Fibroblast of lung (primary cell): Measurements from ENCODE around the gene TFE3. TPM values are rescaled to one million over a fixed set of nuclear protein-coding genes. Genes with fewer than 3 reads are reported as not detected.
A peak's percentile ranks its signal among the peaks of the same experiment; 100 is the strongest.

Experiments
- DNase-seq, 2 donors: peaks; one replicate each; pipeline versions ENCODE4 v3.0.0 to v3.0.0-alpha.2; 2010; ENCODE audit warnings: low read depth in 2 of 2
- H2AFZ ChIP-seq: 2 replicates; pipeline ENCODE4 v1.5.1; 2012; ENCODE audit warnings: low read length, control low read depth, inconsistent platforms
- H3K27ac ChIP-seq: 2 replicates; pipeline ENCODE4 v1.5.1; 2011; ENCODE audit warnings: low read length, control low read depth; ENCODE audit not compliant: insufficient read depth
- H3K27me3 ChIP-seq: 2 replicates; pipeline ENCODE4 v1.5.1; 2011; ENCODE audit warnings: mild to moderate bottlenecking, low read length; ENCODE audit not compliant: control insufficient read depth, insufficient read depth
- H3K36me3 ChIP-seq: 2 replicates; pipeline ENCODE4 v1.5.1; 2011; ENCODE audit warnings: low read length; ENCODE audit not compliant: control insufficient read depth, insufficient read depth
- H3K4me1 ChIP-seq: 2 replicates; pipeline ENCODE4 v1.5.1; 2011; ENCODE audit warnings: low read length; ENCODE audit not compliant: control insufficient read depth, insufficient read depth; ENCODE audit errors: extremely low read depth
- H3K4me2 ChIP-seq: 2 replicates; pipeline ENCODE4 v1.5.1; 2011; ENCODE audit warnings: low read length, control low read depth; ENCODE audit not compliant: insufficient read depth; ENCODE audit errors: extremely low read depth
- H3K4me3 ChIP-seq, 4 experiments: fragments of 200-600 bp in 1 of 4; sonication (generic) in 1 of 4; replicated peaks in 1 of 4; 2 replicates each; pipeline ENCODE4 v1.5.1; 2011 to 2016; ENCODE audit warnings: low read length in 4 of 4, low read depth in 3 of 4, mild to moderate bottlenecking in 3 of 4, control low read depth in 2 of 4, inconsistent platforms in 1 of 4, mixed read lengths in 1 of 4; ENCODE audit not compliant: insufficient read depth in 1 of 4; ENCODE audit errors: control extremely low read depth in 1 of 4
- H3K79me2 ChIP-seq: 2 replicates; pipeline ENCODE4 v1.5.1; 2012; ENCODE audit warnings: mild to moderate bottlenecking, low read length, inconsistent platforms; ENCODE audit not compliant: control insufficient read depth, insufficient read depth
- H3K9ac ChIP-seq: 2 replicates; pipeline ENCODE4 v1.5.1; 2011; ENCODE audit warnings: mild to moderate bottlenecking, low read length, control low read depth; ENCODE audit not compliant: insufficient read depth
- H3K9me3 ChIP-seq: 2 replicates; pipeline ENCODE4 v1.5.1; 2012; ENCODE audit warnings: low read depth, low read length; ENCODE audit not compliant: control insufficient read depth, insufficient read depth
- H4K20me1 ChIP-seq: 2 replicates; pipeline ENCODE4 v1.5.1; 2011; ENCODE audit warnings: low read length; ENCODE audit not compliant: control insufficient read depth, insufficient read depth; ENCODE audit errors: extremely low read depth
- EZH2 ChIP-seq: IDR thresholded peaks from 2 replicates; pipeline ENCODE4 v1.5.1; 2012; ENCODE audit warnings: low read length, control low read depth, mild to moderate bottlenecking; ENCODE audit errors: missing control alignments
- polyA plus RNA-seq, 2 donors: library from polyadenylated mRNA; depleted of rRNA in 1 of 2; stranded (reverse) in 1 of 2; unstranded in 1 of 2; fragments of >200 nt; gene quantifications; 2 replicates each; pipeline ENCODE4 v1.2.1, GENCODE V29; 2011 to 2012; ENCODE audit warnings: missing spikeins in 1 of 2
- total RNA-seq: library from RNA; depleted of rRNA; stranded (reverse); fragments of >200 nt; gene quantifications from 2 replicates; pipeline ENCODE4 v1.2.1, GENCODE V29; 2014
- TF ChIP-seq, protein P1 (sequence below), 2 donors: IDR thresholded peaks in 1 of 2; conservative IDR thresholded peaks in 1 of 2; 1 replicate in 1 of 2; 2 replicates in 1 of 2; pipeline ENCODE4 v1.5.1; 2011 to 2012; ENCODE audit warnings: low read length in 2 of 2, control low read depth in 1 of 2, inconsistent platforms in 1 of 2, low read depth in 1 of 2, mild to moderate bottlenecking in 1 of 2

The TFE3 gene
- total and polyA plus RNA-seq, 2 donors (not counting 1 experiment from before 2014, with no cell fraction given), result 18.9 to 36.8 TPM

DNA sequence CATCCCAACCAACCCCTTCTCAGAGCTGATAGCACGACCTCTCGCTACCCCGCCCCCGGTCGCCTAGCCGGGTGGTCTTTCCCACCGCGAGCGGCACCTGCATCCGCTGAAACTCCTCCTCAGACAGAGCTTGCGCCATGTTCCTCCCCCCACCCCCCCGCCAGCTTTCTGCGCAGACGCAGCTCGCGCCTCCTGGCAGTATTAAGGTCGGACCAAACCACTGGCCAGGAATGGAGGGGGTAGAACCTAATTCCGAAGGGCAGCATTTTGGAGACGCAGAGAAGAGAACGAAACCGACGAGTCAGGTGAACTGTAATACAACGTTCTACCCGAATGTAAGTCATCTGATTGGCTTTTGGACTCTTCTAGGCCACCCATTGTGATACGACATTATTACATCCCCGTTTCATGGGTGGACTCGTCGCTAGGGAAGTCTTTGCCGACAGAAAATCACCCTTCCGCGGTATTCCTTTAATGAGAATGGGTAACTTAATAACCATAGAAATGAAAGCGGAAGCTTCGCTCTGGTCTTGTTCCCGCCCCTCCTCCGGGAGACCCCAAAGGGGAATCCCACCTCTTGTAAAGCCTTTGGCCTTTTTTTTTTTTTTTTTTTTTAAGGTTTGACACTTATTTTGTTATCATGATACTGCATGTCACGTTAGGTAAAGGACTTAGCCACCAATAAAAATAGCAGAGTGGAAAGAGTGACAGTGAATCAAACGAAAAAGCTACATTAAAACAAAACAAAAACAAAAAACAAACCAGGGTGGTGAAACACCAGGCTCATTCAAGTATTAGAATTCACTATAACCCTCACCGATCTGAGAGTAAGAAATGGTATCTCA, 40.8 kb downstream of the TFE3 start, which contains the start of gene GRIPAP1:
GRIPAP1 (minus strand) TSS at position 174 of the 845 bp plus-strand sequence; CDS start at position 139, 35 bp downstream.
- H3K4me2 ChIP-seq, result peak within 1 kb of the TSS; percentile 75
- TF ChIP-seq, protein P1, sequence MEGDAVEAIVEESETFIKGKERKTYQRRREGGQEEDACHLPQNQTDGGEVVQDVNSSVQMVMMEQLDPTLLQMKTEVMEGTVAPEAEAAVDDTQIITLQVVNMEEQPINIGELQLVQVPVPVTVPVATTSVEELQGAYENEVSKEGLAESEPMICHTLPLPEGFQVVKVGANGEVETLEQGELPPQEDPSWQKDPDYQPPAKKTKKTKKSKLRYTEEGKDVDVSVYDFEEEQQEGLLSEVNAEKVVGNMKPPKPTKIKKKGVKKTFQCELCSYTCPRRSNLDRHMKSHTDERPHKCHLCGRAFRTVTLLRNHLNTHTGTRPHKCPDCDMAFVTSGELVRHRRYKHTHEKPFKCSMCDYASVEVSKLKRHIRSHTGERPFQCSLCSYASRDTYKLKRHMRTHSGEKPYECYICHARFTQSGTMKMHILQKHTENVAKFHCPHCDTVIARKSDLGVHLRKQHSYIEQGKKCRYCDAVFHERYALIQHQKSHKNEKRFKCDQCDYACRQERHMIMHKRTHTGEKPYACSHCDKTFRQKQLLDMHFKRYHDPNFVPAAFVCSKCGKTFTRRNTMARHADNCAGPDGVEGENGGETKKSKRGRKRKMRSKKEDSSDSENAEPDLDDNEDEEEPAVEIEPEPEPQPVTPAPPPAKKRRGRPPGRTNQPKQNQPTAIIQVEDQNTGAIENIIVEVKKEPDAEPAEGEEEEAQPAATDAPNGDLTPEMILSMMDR (conservative IDR thresholded peaks at IDR 0.05 in 1 of 2, IDR thresholded peaks at IDR 0.05 in 1 of 2; ENCODE audit: low read depth in 1 of 2, low read length in 2 of 2), result no peak
- TF ChIP-seq EZH2, result no peak
- peak within 1 kb of the TSS; percentile 97 for H3K27ac ChIP-seq
- H3K36me3 ChIP-seq, result no peaks in the 10 kb centered on the region
- peak within 1 kb of the TSS; percentile 91 for H2AFZ ChIP-seq
- H3K27me3 ChIP-seq, result no peaks in the 10 kb centered on the region
- no peaks in the 10 kb centered on the region for H3K9me3 ChIP-seq
- H3K4me1 ChIP-seq, result no peaks in the 10 kb centered on the region
- peak within 1 kb of the TSS; percentile 77 for H3K9ac ChIP-seq
- H3K4me3 ChIP-seq, result peak within 1 kb of the TSS; percentile 77 to 90 (median 82)
- peak; percentile 93 to 98 for DNase-seq
- H3K79me2 ChIP-seq, result peaks cover 8% of the 10 kb centered on the region
- H4K20me1 ChIP-seq, result no peaks in the 10 kb centered on the region

DNA sequence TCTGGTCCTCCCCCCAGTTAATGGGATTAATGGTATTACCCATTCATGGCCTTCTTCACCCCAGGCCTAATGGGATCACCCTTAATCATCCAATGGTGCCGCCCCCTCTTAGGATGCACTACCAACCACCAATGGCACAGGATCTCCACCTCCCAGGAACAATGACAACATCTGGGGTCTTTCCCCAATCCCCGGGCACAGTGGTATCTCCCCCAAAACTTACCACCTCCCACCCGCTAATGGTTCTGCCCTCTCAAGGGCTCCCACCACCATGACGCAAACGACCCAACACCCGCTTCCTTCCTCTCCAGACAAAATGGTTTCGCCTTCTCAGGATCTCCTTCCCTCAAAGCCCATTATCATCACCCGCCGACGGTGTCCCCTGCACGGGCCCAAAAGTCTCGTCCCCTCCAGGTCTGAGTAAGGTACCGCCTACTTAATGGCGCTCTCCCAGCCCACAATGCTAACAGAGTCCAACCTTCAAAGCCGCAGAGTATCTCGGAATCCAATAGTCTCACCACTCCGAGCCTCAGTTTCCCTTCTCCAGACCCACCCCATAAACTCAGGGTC, 41.6 kb downstream of the TFE3 start:
- no peaks in the 10 kb centered on the region for H3K9me3 ChIP-seq
- TF ChIP-seq, protein P1 (conservative IDR thresholded peaks at IDR 0.05 in 1 of 2, IDR thresholded peaks at IDR 0.05 in 1 of 2; ENCODE audit: low read depth in 1 of 2, low read length in 2 of 2), result no peak
- TF ChIP-seq EZH2, result no peak
- H4K20me1 ChIP-seq, result no peaks in the 10 kb centered on the region
- peak; percentile 40 to 43 for DNase-seq
- peak overlapping the region; percentile 97 for H3K27ac ChIP-seq
- peak overlapping the region; percentile 77 for H3K9ac ChIP-seq
- H2AFZ ChIP-seq, result peak overlapping the region; percentile 53
- H3K4me3 ChIP-seq, result peak overlapping the region; percentile 77 to 90 (median 82)
- H3K36me3 ChIP-seq, result no peaks in the 10 kb centered on the region
- no peaks in the 10 kb centered on the region for H3K27me3 ChIP-seq
- H3K4me2 ChIP-seq, result peak overlapping the region; percentile 59
- H3K4me1 ChIP-seq, result no peaks in the 10 kb centered on the region
- peaks cover 8% of the 10 kb centered on the region for H3K79me2 ChIP-seq

DNA sequence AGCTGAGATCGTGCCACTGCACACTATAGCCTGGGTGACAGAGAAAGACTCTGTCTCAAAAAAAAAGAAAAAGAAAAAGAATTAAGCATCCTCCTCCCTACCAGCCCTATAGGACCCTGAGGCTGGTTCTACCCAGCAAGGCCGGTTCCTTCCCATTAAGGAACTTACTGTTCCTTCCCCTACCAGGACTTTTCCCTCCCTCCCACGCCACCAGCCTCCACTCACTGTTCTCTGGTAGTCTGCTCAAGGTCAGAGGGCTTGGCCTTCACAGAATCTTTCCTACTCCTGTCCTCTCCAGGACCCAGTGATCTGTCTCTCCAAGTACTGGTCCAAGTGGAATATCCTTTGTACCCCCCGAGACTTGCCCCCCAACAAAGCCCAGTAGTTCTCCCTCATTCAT, 42.5 kb downstream of the TFE3 start:
- H3K9ac ChIP-seq, result no peak overlapping the region
- peak overlapping the region in 1 of 4 experiments; percentile 83 for H3K4me3 ChIP-seq
- peaks cover 8% of the 10 kb centered on the region for H3K79me2 ChIP-seq
- H3K36me3 ChIP-seq, result no peaks in the 10 kb centered on the region
- TF ChIP-seq, protein P1 (conservative IDR thresholded peaks at IDR 0.05 in 1 of 2, IDR thresholded peaks at IDR 0.05 in 1 of 2; ENCODE audit: low read depth in 1 of 2, low read length in 2 of 2), result no peak
- no peak for TF ChIP-seq EZH2
- no peak for DNase-seq
- H3K27me3 ChIP-seq, result no peaks in the 10 kb centered on the region
- no peaks in the 10 kb centered on the region for H3K4me1 ChIP-seq
- no peak overlapping the region for H2AFZ ChIP-seq
- H4K20me1 ChIP-seq, result no peaks in the 10 kb centered on the region
- no peak overlapping the region for H3K27ac ChIP-seq
- H3K9me3 ChIP-seq, result no peaks in the 10 kb centered on the region
- H3K4me2 ChIP-seq, result no peak overlapping the region
